ENCODE data around the gene OR56B1.

OR56B1 gene

GRCh38 chr11:5737091-5737490, 843 bp downstream of the OR56B1 start:
- no peak for DNase-seq

- DNase-seq: no peak
These were observed 1.6 kb downstream of the OR56B1 start for GRCh38 chr11:5737670-5738392.

GRCh38 chr11:5738431-5738830, 2.2 kb downstream of the OR56B1 start:
- DNase-seq: no peak

GRCh38 chr11:5746614-5747013, 10.4 kb downstream of the OR56B1 start:
- no peak for DNase-seq

GRCh38 chr11:5749836-5750235, 13.6 kb downstream of the OR56B1 start:
- no peak for DNase-seq

- DNase-seq: no peak
These were observed 17.7 kb downstream of the OR56B1 start, which contains the start of gene OR52N4 for GRCh38 chr11:5753943-5754342. Gene OR52N4, plus strand, starts transcription at chr11:5754243. Its CDS starts 498 bp downstream, at chr11:5754741.

GRCh38 chr11:5767056-5767455, 30.8 kb downstream of the OR56B1 start:
- no peak for DNase-seq

GRCh38 chr11:5783255-5783654, 47.0 kb downstream of the OR56B1 start, which contains the start of gene OR52N5:
Gene OR52N5, minus strand, starts transcription at chr11:5783355. Its CDS starts 4,721 bp downstream, at chr11:5778634.
- no peak for DNase-seq

All from NCI-H2171 (cell line).